Breast epithelium (tissue), 3 donors: Measurements from ENCODE around the gene LINGO1.

ENCODE experiments used
- CTCF ChIP-seq, 3 donors: fragments of 450-650 bp; IDR thresholded peaks; one replicate each; pipeline ENCODE4 v1.5.1; 2016 to 2017; ENCODE audit warnings: antibody characterized with exemption in 3 of 3, mild to moderate bottlenecking in 3 of 3, moderate library complexity in 3 of 3
- POLR2A ChIP-seq: fragments of 450-650 bp; IDR thresholded peaks from one replicate; pipeline ENCODE4 v1.6.1; 2016; ENCODE audit warnings: antibody characterized with exemption, mild to moderate bottlenecking, moderate library complexity
- POLR2AphosphoS5 ChIP-seq, 3 donors: sonication (generic); formaldehyde crosslinking; IDR thresholded peaks; one replicate each; pipeline ENCODE4 v1.6.1; 2017; ENCODE audit warnings: antibody characterized with exemption in 3 of 3

GRCh38 chr15:77573802-77574201, 58.9 kb downstream of the LINGO1 start:
- TF ChIP-seq CTCF (IDR thresholded peaks at IDR 0.05) (no peak), POLR2AphosphoS5 (IDR thresholded peaks at IDR 0.05) (no peak), POLR2A (no peak)
